GM12878 (cell line): ENCODE measurements around the gene PRM1. TPM values are rescaled to one million over a fixed set of nuclear protein-coding genes. Genes with fewer than 3 reads are reported as not detected.
"Not testable (repeated sequence)": the region's sequence is repeated elsewhere in the genome, so short reads cannot be mapped to it uniquely, and the experiment has no call there.

Source experiments
- ATAC-seq: fragments of 200-7000 bp; cut with Tn5 transposase; 3 replicates; pipeline ENCODE4 v1.9.1; 2020; ENCODE audit warnings: mild to moderate bottlenecking, moderate library complexity
- BruUV-seq: library from RNA; stranded (reverse); fragments of 400-500 nt; replicated peaks from 2 replicates; lab custom pipeline; 2021; lab: Mats Ljungman, UMichigan
- CTCF ChIA-PET: fragments of 300-600 bp; sonication (Branson Sonifier 250); formaldehyde crosslinking; extraction: SDS; loops from one replicate; lab custom pipeline; 2021; ENCODE audit warnings: inconsistent platforms; lab: Yijun Ruan, JAX
- POLR2A ChIA-PET: fragments of 350-600 bp; formaldehyde crosslinking; extraction: SDS; loops from one replicate; lab custom pipeline; 2021; ENCODE audit warnings: inconsistent platforms; lab: Charles Lee
- RAD21 ChIA-PET: fragments of 300-600 bp; sonication (Branson Sonifier 250); formaldehyde crosslinking; loops from one replicate; lab custom pipeline; 2023; ENCODE audit warnings: antibody characterized with exemption; ENCODE audit not compliant: unreplicated experiment; lab: Charles Lee
- SMC1A ChIA-PET: fragments of 300-600 bp; sonication (Branson Sonifier 250); formaldehyde crosslinking; loops from one replicate; lab custom pipeline; 2023; ENCODE audit not compliant: unreplicated experiment, uncharacterized antibody; lab: Charles Lee
- DNase-seq: peaks from one replicate; pipeline ENCODE4 v3.0.0-alpha.2; 2011; ENCODE audit warnings: low read depth, low spot score
- FAIRE-seq: peaks from 3 replicates; lab custom pipeline; 2011; peaks lifted over from hg19 to GRCh38; lab: Jason Lieb, UNC
- H2AFZ ChIP-seq: 2 replicates; pipeline ENCODE4 v1.6.0; 2011; ENCODE audit warnings: low read depth, low read length, control low read depth; ENCODE audit not compliant: control insufficient read depth
- H3K27ac ChIP-seq: 2 replicates; pipeline ENCODE4 v1.5.1; 2011; ENCODE audit warnings: control low read depth; ENCODE audit not compliant: control insufficient read depth, insufficient read depth
- H3K27me3 ChIP-seq, 2 experiments: replicated peaks in 1 of 2; 2 replicates each; pipeline versions ENCODE4 v1.6.0 to v1.6.1; 2011; ENCODE audit warnings: low read length in 1 of 2; ENCODE audit not compliant: control insufficient read depth in 2 of 2, insufficient read depth in 2 of 2
- H3K36me3 ChIP-seq, 2 experiments: 2 replicates each; pipeline ENCODE4 v1.5.1; 2011; ENCODE audit warnings: low read length in 1 of 2; ENCODE audit not compliant: control insufficient read depth in 2 of 2, insufficient read depth in 2 of 2
- H3K4me1 ChIP-seq: 2 replicates; pipeline ENCODE4 v1.6.1; 2011; ENCODE audit warnings: mild to moderate bottlenecking, low read length, moderate library complexity, mixed read lengths; ENCODE audit not compliant: control insufficient read depth, insufficient read depth
- H3K4me2 ChIP-seq: 2 replicates; pipeline ENCODE4 v1.6.0; 2011; ENCODE audit warnings: control low read depth; ENCODE audit not compliant: control insufficient read depth, insufficient read depth
- H3K4me3 ChIP-seq: fragments of 200-600 bp; sonication (generic); 2 replicates; pipeline ENCODE4 v1.5.1; 2016
- H3K79me2 ChIP-seq: 2 replicates; pipeline ENCODE4 v1.6.0; 2011; ENCODE audit warnings: low read length; ENCODE audit not compliant: control insufficient read depth, insufficient read depth
- H3K9ac ChIP-seq: 2 replicates; pipeline ENCODE4 v1.8.0; 2011; ENCODE audit warnings: low read length, control low read depth, mixed read lengths; ENCODE audit not compliant: control insufficient read depth, insufficient read depth
- H3K9me3 ChIP-seq: replicated peaks from 3 replicates; pipeline ENCODE4 v1.5.1; 2011; ENCODE audit warnings: mild to moderate bottlenecking, low read length; ENCODE audit not compliant: control insufficient read depth, insufficient read depth
- H4K20me1 ChIP-seq: 2 replicates; pipeline ENCODE4 v1.6.0; 2011; ENCODE audit not compliant: control insufficient read depth, insufficient read depth
- ATF7 ChIP-seq: fragments of 450-650 bp; IDR thresholded peaks from 2 replicates; pipeline ENCODE4 v1.6.1; 2016; ENCODE audit warnings: low read depth, mild to moderate bottlenecking
- BCL11A ChIP-seq: IDR thresholded peaks from 2 replicates; pipeline ENCODE4 v1.6.1; 2011; ENCODE audit warnings: low read depth, low read length
- FOXM1 ChIP-seq: IDR thresholded peaks from 2 replicates; pipeline ENCODE4 v1.6.1; 2012; ENCODE audit warnings: low read depth, mild to moderate bottlenecking, inconsistent platforms, low read length, moderate library complexity
- GATAD2B ChIP-seq: fragments of 450-650 bp; conservative IDR thresholded peaks from 2 replicates; pipeline ENCODE4 v1.6.1; 2017; ENCODE audit warnings: low read depth, mild to moderate bottlenecking, moderate library complexity
- IKZF1 ChIP-seq: fragments of 450-650 bp; conservative IDR thresholded peaks from 2 replicates; pipeline ENCODE4 v1.6.1; 2017; ENCODE audit warnings: antibody characterized with exemption, mild to moderate bottlenecking
- KLF5 ChIP-seq: fragments of 450-650 bp; IDR thresholded peaks from 2 replicates; pipeline ENCODE4 v1.6.1; 2014; ENCODE audit warnings: mild to moderate bottlenecking; ENCODE audit not compliant: partially characterized antibody
- POU2F2 ChIP-seq: IDR thresholded peaks from 3 replicates; pipeline ENCODE4 v1.6.1; 2011; ENCODE audit warnings: low read depth, mild to moderate bottlenecking, low read length, borderline replicate concordance
- RUNX3 ChIP-seq: IDR thresholded peaks from 2 replicates; pipeline ENCODE4 v1.6.1; 2012; ENCODE audit warnings: low read length, inconsistent platforms
- TCF7 ChIP-seq: IDR thresholded peaks from 2 replicates; pipeline ENCODE4 v1.6.1; 2014; ENCODE audit warnings: antibody characterized with exemption, borderline replicate concordance
- ZBED1 ChIP-seq: IDR thresholded peaks from 2 replicates; pipeline ENCODE4 v1.6.1; 2016; ENCODE audit warnings: borderline replicate concordance
- ZNF217 ChIP-seq: fragments of 450-650 bp; IDR thresholded peaks from 2 replicates; pipeline ENCODE4 v1.6.1; 2017; ENCODE audit warnings: antibody characterized with exemption, mild to moderate bottlenecking
- ZNF592 ChIP-seq: fragments of 450-650 bp; IDR thresholded peaks from 2 replicates; pipeline ENCODE4 v1.6.1; 2017; ENCODE audit warnings: mild to moderate bottlenecking, moderate library complexity
- WGBS: methylation state at CpG from one replicate; pipeline ENCODE4 v1.1.6; 2016; ENCODE audit warnings: low lambda C conversion rate; ENCODE audit not compliant: insufficient replicate concordance, insufficient coverage; ENCODE audit errors: missing lambda C conversion rate; 5-methylcytosine and 5-hydroxymethylcytosine counted together
- in situ Hi-C: fragments of 300-500 bp; cut with MboI; formaldehyde crosslinking; loops from 9 replicates; pipeline ENCODE4 v1.14.3; 2018; ENCODE audit warnings: mixed read lengths
- intact Hi-C: fragments of 100-400 bp; cut with micrococcal nuclease; formaldehyde crosslinking; loops from one replicate; pipeline ENCODE4 v1.14.2; 2022; ENCODE audit not compliant: unreplicated experiment
- polyA plus RNA-seq, 11 experiments: library from polyadenylated mRNA; depleted of rRNA in 4 of 11; unstranded in 6 of 11; stranded (reverse) in 5 of 11; fragments of >200 nt; fragmentation: Nextera tagmentation in 4 of 11; fragmentation: Illumina TruSeq in 1 of 11; extraction: Ambion mirVana in 4 of 11; extraction: Trizol in 1 of 11; gene quantifications; 1 replicate in 1 of 11; 2 replicates in 10 of 11; pipeline versions ENCODE4 v1.2.1 to v1.2.3, GENCODE V29; 2011 to 2016; ENCODE audit warnings: inconsistent platforms in 2 of 11, missing spikeins in 2 of 11, low read depth in 1 of 11
- total RNA-seq, 4 experiments: library from RNA; depleted of rRNA in 3 of 4; stranded (reverse); fragments of >200 nt in 3 of 4; fragmentation: Illumina TruSeq in 1 of 4; extraction: Trizol in 1 of 4; gene quantifications; 2 replicates each; pipeline versions ENCODE4 v1.2.1 to v1.2.3, GENCODE V29; 2013 to 2021
- TF ChIP-seq, protein P1 (sequence below): IDR thresholded peaks from 2 replicates; pipeline ENCODE4 v1.6.1; 2011; ENCODE audit warnings: borderline replicate concordance, low read depth, mild to moderate bottlenecking, moderate library complexity, low read length; ENCODE audit not compliant: insufficient read depth, poor library complexity, severe bottlenecking
- TF ChIP-seq, protein P2 (sequence below): fragments of 450-650 bp; IDR thresholded peaks from 2 replicates; pipeline ENCODE4 v1.6.1; 2017; ENCODE audit warnings: mild to moderate bottlenecking, moderate library complexity

The PRM1 gene
- total and polyA plus RNA-seq, 10 of the 15 experiments (the other 5 are each of a cell fraction or from before 2014, with no cell fraction given) = 0.20 TPM; not detected in 9

- FAIRE-seq, H3K9me3 ChIP-seq, H3K4me3 ChIP-seq, H3K79me2 ChIP-seq, BruUV-seq, H3K36me3 ChIP-seq, H4K20me1 ChIP-seq, H3K27me3 ChIP-seq, in situ Hi-C loops: not testable (repeated sequence)
- H3K4me1 ChIP-seq = peaks cover 60% of the 10 kb centered on the region
- ChIA-PET POLR2A (interaction anchor here (0.8 to 6.0 kb wide), 13 partner anchors 11 to 350 kb away, joined by 3 to 85 read pairs (median 6); partner anchors contain the start of gene SOCS1), RAD21 (interaction anchor here (0.7 to 6.8 kb wide), 25 partner anchors 12 to 350 kb away, joined by 3 to 206 read pairs (median 13); partner anchors contain the start of gene SOCS1), SMC1A (interaction anchor here (0.9 to 8.4 kb wide), 26 partner anchors 11 to 348 kb away, joined by 3 to 194 read pairs (median 8); partner anchors contain the start of genes PRM2, SOCS1 and TNP2), CTCF (interaction anchor here (0.6 to 7.4 kb wide), 14 partner anchors 11 to 333 kb away, joined by 3 to 104 read pairs (median 6); partner anchors contain the start of gene SOCS1)
- H3K9ac ChIP-seq = peak overlapping the region; percentile 69
- peak overlapping the region; percentile 91 for H3K27ac ChIP-seq
- DNase-seq (peak; percentile 91), ATAC-seq (peak; percentile 53)
- H3K4me2 ChIP-seq = peak overlapping the region; percentile 46
- peak overlapping the region; percentile 45; the same call in 1 of the 2 replicates for H2AFZ ChIP-seq
- intact Hi-C loops = loop anchor here (1.0 to 5.0 kb wide), 5 partner anchors 12 to 334 kb away; no protein-coding TSS in a partner anchor
- 58% methylated on average over 13 of the region's 13 CpGs for WGBS
- TF ChIP-seq ZNF217 = peak; percentile 76; the same call in 1 of the 2 replicates
- peak; percentile 94 for TF ChIP-seq ZNF592
- TF ChIP-seq RUNX3 = peak; percentile 99
- TF ChIP-seq KLF5 = peak; percentile 87
- TF ChIP-seq TCF7 = peak; percentile 72
- peak; percentile 94 for TF ChIP-seq FOXM1
- TF ChIP-seq, protein P1, sequence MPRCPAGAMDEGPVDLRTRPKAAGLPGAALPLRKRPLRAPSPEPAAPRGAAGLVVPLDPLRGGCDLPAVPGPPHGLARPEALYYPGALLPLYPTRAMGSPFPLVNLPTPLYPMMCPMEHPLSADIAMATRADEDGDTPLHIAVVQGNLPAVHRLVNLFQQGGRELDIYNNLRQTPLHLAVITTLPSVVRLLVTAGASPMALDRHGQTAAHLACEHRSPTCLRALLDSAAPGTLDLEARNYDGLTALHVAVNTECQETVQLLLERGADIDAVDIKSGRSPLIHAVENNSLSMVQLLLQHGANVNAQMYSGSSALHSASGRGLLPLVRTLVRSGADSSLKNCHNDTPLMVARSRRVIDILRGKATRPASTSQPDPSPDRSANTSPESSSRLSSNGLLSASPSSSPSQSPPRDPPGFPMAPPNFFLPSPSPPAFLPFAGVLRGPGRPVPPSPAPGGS = peak; percentile 99
- peak; percentile 90 for TF ChIP-seq ATF7
- TF ChIP-seq BCL11A = peak; percentile 92
- TF ChIP-seq POU2F2 = peak; percentile 87; the same call in 1 of the 3 replicates
- peak; percentile 72 for TF ChIP-seq IKZF1
- TF ChIP-seq GATAD2B = peak; percentile 99
- TF ChIP-seq, protein P2, sequence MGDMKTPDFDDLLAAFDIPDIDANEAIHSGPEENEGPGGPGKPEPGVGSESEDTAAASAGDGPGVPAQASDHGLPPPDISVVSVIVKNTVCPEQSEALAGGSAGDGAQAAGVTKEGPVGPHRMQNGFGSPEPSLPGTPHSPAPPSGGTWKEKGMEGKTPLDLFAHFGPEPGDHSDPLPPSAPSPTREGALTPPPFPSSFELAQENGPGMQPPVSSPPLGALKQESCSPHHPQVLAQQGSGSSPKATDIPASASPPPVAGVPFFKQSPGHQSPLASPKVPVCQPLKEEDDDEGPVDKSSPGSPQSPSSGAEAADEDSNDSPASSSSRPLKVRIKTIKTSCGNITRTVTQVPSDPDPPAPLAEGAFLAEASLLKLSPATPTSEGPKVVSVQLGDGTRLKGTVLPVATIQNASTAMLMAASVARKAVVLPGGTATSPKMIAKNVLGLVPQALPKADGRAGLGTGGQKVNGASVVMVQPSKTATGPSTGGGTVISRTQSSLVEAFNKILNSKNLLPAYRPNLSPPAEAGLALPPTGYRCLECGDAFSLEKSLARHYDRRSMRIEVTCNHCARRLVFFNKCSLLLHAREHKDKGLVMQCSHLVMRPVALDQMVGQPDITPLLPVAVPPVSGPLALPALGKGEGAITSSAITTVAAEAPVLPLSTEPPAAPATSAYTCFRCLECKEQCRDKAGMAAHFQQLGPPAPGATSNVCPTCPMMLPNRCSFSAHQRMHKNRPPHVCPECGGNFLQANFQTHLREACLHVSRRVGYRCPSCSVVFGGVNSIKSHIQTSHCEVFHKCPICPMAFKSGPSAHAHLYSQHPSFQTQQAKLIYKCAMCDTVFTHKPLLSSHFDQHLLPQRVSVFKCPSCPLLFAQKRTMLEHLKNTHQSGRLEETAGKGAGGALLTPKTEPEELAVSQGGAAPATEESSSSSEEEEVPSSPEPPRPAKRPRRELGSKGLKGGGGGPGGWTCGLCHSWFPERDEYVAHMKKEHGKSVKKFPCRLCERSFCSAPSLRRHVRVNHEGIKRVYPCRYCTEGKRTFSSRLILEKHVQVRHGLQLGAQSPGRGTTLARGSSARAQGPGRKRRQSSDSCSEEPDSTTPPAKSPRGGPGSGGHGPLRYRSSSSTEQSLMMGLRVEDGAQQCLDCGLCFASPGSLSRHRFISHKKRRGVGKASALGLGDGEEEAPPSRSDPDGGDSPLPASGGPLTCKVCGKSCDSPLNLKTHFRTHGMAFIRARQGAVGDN = peak; percentile 93
- TF ChIP-seq ZBED1 = peak; percentile 96
Observed at GRCh38 chr16:11298950-11299547, 17.9 kb upstream of the PRM1 start.
